ENCODE results near the gene EYS. TPM values are rescaled to one million over a fixed set of nuclear protein-coding genes. Genes with fewer than 3 reads are reported as not detected.

EYS gene
- total RNA-seq, 1 experiment from 2014 or later = 1.5 TPM

DNA sequence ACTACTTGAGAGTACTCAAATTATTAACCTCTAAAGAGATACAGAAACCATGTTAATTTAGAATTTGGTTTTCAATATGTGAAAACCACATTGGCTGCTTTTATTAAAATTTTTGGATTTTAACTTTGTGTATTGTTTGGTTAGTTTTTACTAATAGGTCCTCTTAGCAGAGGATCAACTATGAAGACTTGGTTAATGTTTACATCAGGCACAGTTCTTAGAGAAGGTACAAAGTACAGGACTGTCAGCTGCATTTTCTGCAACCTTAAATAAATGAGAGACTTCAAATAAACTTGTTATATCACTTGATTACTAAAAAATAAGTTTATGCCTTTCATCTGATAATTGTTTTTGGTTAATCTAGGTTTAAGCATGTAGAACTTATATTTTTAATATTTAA lies 1982.3 kb downstream of the EYS start:
- Mint-ChIP-seq H3K4me3 (ENCODE audit: unreplicated experiment) (no peak overlapping the region), H3K9me3 (ENCODE audit: unreplicated experiment) (no peaks in the 10 kb centered on the region), H3K27me3 (ENCODE audit: insufficient read depth, unreplicated experiment) (no peaks in the 10 kb centered on the region), H3K27ac (ENCODE audit: low read depth, unreplicated experiment) (no peak overlapping the region), H3K4me1 (ENCODE audit: insufficient read depth, unreplicated experiment) (no peaks in the 10 kb centered on the region), H3K36me3 (ENCODE audit: insufficient read depth, unreplicated experiment) (peaks cover 7% of the 10 kb centered on the region)
- POLR2A ChIA-PET = no interaction called here
- DNase-seq (ENCODE audit: unreplicated experiment) = no peak
- CTCF ChIA-PET = interaction anchor here (1.6 kb wide), 1 partner anchor 126 kb away, joined by 3 read pairs; no protein-coding TSS in a partner anchor
- no TSS peak for BruUV-seq (replicated peaks)
- intact Hi-C loops (cut with micrococcal nuclease) = no loop called here
- TF ChIP-seq CTCF (IDR thresholded peaks at IDR 0.05; ENCODE audit: unreplicated experiment) = no peak

DNA sequence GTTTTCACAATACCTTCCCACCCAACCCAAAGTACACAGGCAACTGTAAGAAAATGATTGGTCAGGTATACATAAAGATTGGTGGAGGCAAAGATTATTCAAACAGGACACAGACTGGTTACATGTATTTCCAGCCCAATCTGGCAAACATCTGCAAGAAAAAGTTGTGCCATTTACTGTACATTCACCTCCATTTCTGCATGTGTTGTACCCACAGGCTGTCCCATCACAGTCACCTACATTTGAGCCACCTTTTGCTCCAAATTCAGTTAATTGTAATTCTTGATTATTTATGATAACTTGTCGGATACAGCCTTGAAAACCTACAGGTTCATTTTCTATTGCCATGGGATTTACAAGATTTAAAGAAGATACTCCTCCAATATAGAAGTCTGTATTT lies 1985.8 kb downstream of the EYS start:
- intact Hi-C loops (cut with micrococcal nuclease) = no loop called here
- no peak for DNase-seq (ENCODE audit: unreplicated experiment)
- Mint-ChIP-seq H3K4me3 (ENCODE audit: unreplicated experiment) (no peak overlapping the region), H3K4me1 (ENCODE audit: insufficient read depth, unreplicated experiment) (no peaks in the 10 kb centered on the region), H3K27me3 (ENCODE audit: insufficient read depth, unreplicated experiment) (no peaks in the 10 kb centered on the region), H3K27ac (ENCODE audit: low read depth, unreplicated experiment) (no peak overlapping the region), H3K9me3 (ENCODE audit: unreplicated experiment) (no peaks in the 10 kb centered on the region), H3K36me3 (ENCODE audit: insufficient read depth, unreplicated experiment) (peaks cover 23% of the 10 kb centered on the region)
- CTCF ChIA-PET = no interaction called here
- POLR2A ChIA-PET = no interaction called here
- BruUV-seq (replicated peaks) = no TSS peak
- no peak for TF ChIP-seq CTCF (IDR thresholded peaks at IDR 0.05; ENCODE audit: unreplicated experiment)

DNA sequence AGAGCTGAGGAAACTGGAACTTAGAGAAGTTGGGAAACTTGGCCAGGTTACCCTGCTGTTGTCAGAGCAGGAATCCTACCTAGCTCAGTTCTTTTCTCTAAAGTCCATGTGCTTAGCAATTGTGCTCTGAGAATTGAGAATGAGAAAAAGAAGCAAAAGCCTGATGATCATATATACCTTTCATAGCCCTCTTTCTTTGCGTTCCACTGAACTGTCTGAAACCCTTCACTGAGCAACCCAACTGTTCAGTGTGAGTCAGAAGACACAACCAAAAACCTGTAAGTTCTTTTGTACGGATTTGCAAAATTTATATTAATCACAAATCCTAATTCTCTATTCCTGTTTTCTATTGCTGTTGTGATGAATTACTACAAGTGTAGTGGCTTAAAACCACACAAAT lies 1990.9 kb downstream of the EYS start:
- Mint-ChIP-seq H3K4me3 (ENCODE audit: unreplicated experiment) (no peak overlapping the region), H3K4me1 (ENCODE audit: insufficient read depth, unreplicated experiment) (peaks cover 6% of the 10 kb centered on the region), H3K27ac (ENCODE audit: low read depth, unreplicated experiment) (no peak overlapping the region), H3K36me3 (ENCODE audit: insufficient read depth, unreplicated experiment) (peaks cover 61% of the 10 kb centered on the region), H3K27me3 (ENCODE audit: insufficient read depth, unreplicated experiment) (no peaks in the 10 kb centered on the region), H3K9me3 (ENCODE audit: unreplicated experiment) (no peaks in the 10 kb centered on the region)
- no peak for DNase-seq (ENCODE audit: unreplicated experiment)
- POLR2A ChIA-PET = interaction anchor here (1.8 kb wide), 1 partner anchor 16 kb away, joined by 6 read pairs; no protein-coding TSS in a partner anchor
- no TSS peak for BruUV-seq (replicated peaks)
- no peak for TF ChIP-seq CTCF (IDR thresholded peaks at IDR 0.05; ENCODE audit: unreplicated experiment)
- intact Hi-C loops (cut with micrococcal nuclease) = no loop called here
- CTCF ChIA-PET = interaction anchor here (0.7 to 1.6 kb wide), 4 partner anchors 67 to 118 kb away, joined by 3 to 8 read pairs (median 4); no protein-coding TSS in a partner anchor

DNA sequence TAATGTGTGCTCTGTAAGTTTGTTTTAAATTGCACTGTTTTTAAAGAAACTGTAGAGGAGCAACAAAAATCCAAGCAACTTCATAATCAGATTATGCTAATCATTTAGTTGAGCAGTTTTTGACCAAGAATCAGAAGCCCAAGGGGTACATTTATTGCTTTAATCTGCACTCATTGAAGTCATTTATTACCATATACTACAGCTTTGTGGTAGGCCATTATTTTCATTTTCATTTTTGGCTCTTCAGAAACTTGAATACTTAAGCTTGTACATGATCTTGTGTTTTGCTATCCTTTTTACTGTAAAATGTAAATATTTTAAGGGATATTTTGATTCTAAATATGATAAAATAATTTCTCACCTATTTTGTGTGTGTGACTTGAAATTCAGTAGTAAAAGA lies 1992.9 kb downstream of the EYS start:
- Mint-ChIP-seq H3K9me3 (ENCODE audit: unreplicated experiment) (no peaks in the 10 kb centered on the region), H3K27me3 (ENCODE audit: insufficient read depth, unreplicated experiment) (no peaks in the 10 kb centered on the region), H3K4me3 (ENCODE audit: unreplicated experiment) (no peak overlapping the region), H3K4me1 (ENCODE audit: insufficient read depth, unreplicated experiment) (peaks cover 6% of the 10 kb centered on the region), H3K27ac (ENCODE audit: low read depth, unreplicated experiment) (no peak overlapping the region), H3K36me3 (ENCODE audit: insufficient read depth, unreplicated experiment) (peaks cover 80% of the 10 kb centered on the region)
- intact Hi-C loops (cut with micrococcal nuclease) = no loop called here
- ChIA-PET CTCF (interaction anchor here (0.6 kb wide), 1 partner anchor 14 kb away, joined by 3 read pairs; no protein-coding TSS in a partner anchor), POLR2A (interaction anchor here (1.3 kb wide), 1 partner anchor 9 kb away, joined by 4 read pairs; no protein-coding TSS in a partner anchor)
- TF ChIP-seq CTCF (IDR thresholded peaks at IDR 0.05; ENCODE audit: unreplicated experiment) = no peak
- no TSS peak for BruUV-seq (replicated peaks)
- DNase-seq (ENCODE audit: unreplicated experiment) = no peak

Data from MCF 10A (cell line).